T-helper 2 cell treated with Interferon-gamma antibody and Interleukin-4, amounts not matched to agents 100 ng/mL and 5 ng/mL, for 36 hours (primary cell): ENCODE data around the gene RNF41. TPM values are rescaled to one million over a fixed set of nuclear protein-coding genes. Genes with fewer than 3 reads are reported as not detected.

ENCODE experiments used
- intact Hi-C: fragments of 100-400 bp; cut with micrococcal nuclease; formaldehyde crosslinking; loops from one replicate; pipeline ENCODE4 v1.15.1; 2023
- total RNA-seq: library from RNA; stranded (reverse); gene quantifications from 2 replicates; pipeline ENCODE4 v1.2.3, GENCODE V29; 2022

The RNF41 gene
- total RNA-seq, 1 donor from 2014 or later, result 32.7 TPM

GRCh38 chr12:56247923-56248322, 26.2 kb upstream of the RNF41 start:
- intact Hi-C loops, result no loop called here

- intact Hi-C loops, result no loop called here
Observed at GRCh38 chr12:56244494-56244893, 22.8 kb upstream of the RNF41 start.

GRCh38 chr12:56243731-56244181, 22.0 kb upstream of the RNF41 start:
- intact Hi-C loops, result no loop called here

- intact Hi-C loops, result no loop called here
Observed at GRCh38 chr12:56242986-56243385, 21.3 kb upstream of the RNF41 start.

GRCh38 chr12:56241424-56242303, 19.9 kb upstream of the RNF41 start:
- intact Hi-C loops, result no loop called here

- intact Hi-C loops, result no loop called here
Observed at GRCh38 chr12:56237552-56237951, 15.8 kb upstream of the RNF41 start.

- intact Hi-C loops, result no loop called here
Observed at GRCh38 chr12:56236985-56237384, 15.3 kb upstream of the RNF41 start.

- intact Hi-C loops, result no loop called here
Observed at GRCh38 chr12:56236091-56236490, 14.4 kb upstream of the RNF41 start.

GRCh38 chr12:56234746-56235436, 13.2 kb upstream of the RNF41 start:
- intact Hi-C loops, result no loop called here

GRCh38 chr12:56231184-56231582, 9.5 kb upstream of the RNF41 start:
- intact Hi-C loops, result no loop called here

GRCh38 chr12:56230432-56231183, 8.9 kb upstream of the RNF41 start:
- intact Hi-C loops, result no loop called here

GRCh38 chr12:56229916-56230431, 8.3 kb upstream of the RNF41 start, which contains the start of gene SLC39A5:
TSS of gene SLC39A5 (plus strand) at chr12:56230051. CDS start at chr12:56231275, 1,224 bp downstream.
- intact Hi-C loops, result no loop called here

GRCh38 chr12:56229082-56229481, 7.4 kb upstream of the RNF41 start:
- intact Hi-C loops, result no loop called here

- intact Hi-C loops, result loop anchor here (1.0 to 5.0 kb wide), 8 partner anchors 32 to 412 kb away; partner anchors contain the start of genes CS, MYL6 and PYM1
Observed at GRCh38 chr12:56224954-56225353, 3.2 kb upstream of the RNF41 start.

- intact Hi-C loops, result loop anchor here (1.0 to 5.0 kb wide), 8 partner anchors 31 to 413 kb away; partner anchors contain the start of genes CS, MYL6 and PYM1
Observed at GRCh38 chr12:56224102-56224701, 2.5 kb upstream of the RNF41 start, which contains the start of gene NABP2. TSS of gene NABP2 (plus strand) at chr12:56224342. CDS start at chr12:56224857, 515 bp downstream.

GRCh38 chr12:56223571-56224101, 1.9 kb upstream of the RNF41 start:
- intact Hi-C loops, result loop anchor here (1.0 to 5.0 kb wide), 9 partner anchors 30 to 414 kb away; partner anchors contain the start of genes COQ10A, CS, MYL6 and PYM1

GRCh38 chr12:56222531-56222895, 791 bp upstream of the RNF41 start:
- intact Hi-C loops, result loop anchor here (2.0 to 5.0 kb wide), 3 partner anchors 44 to 415 kb away; partner anchors contain the start of genes COQ10A and PYM1

- intact Hi-C loops, result loop anchor here (2.0 to 5.0 kb wide), 3 partner anchors 28 to 416 kb away; partner anchors contain the start of gene PYM1
Observed at GRCh38 chr12:56221232-56221756, 428 bp downstream of the RNF41 start.

GRCh38 chr12:56220611-56221231, 1.0 kb downstream of the RNF41 start:
- intact Hi-C loops, result loop anchor here (2.0 to 5.0 kb wide), 3 partner anchors 28 to 417 kb away; partner anchors contain the start of gene PYM1
